BLaER1 (cell line): ENCODE measurements around the gene MMP25.

ENCODE experiments used
- H3K27ac ChIP-seq: shearing (Covaris generic); formaldehyde crosslinking; 2 replicates; pipeline ENCODE4 v1.8.1; 2022
- H3K27me3 ChIP-seq: shearing (Covaris generic); formaldehyde crosslinking; 2 replicates; pipeline ENCODE4 v1.8.1; 2022
- H3K36me3 ChIP-seq: shearing (Covaris generic); formaldehyde crosslinking; 2 replicates; pipeline ENCODE4 v1.8.1; 2022
- H3K4me1 ChIP-seq: shearing (Covaris generic); formaldehyde crosslinking; 2 replicates; pipeline ENCODE4 v1.8.1; 2022
- H3K4me2 ChIP-seq: shearing (Covaris generic); formaldehyde crosslinking; 2 replicates; pipeline ENCODE4 v1.8.1; 2022
- H3K4me3 ChIP-seq: shearing (Covaris generic); formaldehyde crosslinking; 2 replicates; pipeline ENCODE4 v1.8.1; 2022
- H3K9ac ChIP-seq: shearing (Covaris generic); formaldehyde crosslinking; 2 replicates; pipeline ENCODE4 v1.8.1; 2022
- H3K9me3 ChIP-seq: shearing (Covaris generic); formaldehyde crosslinking; 2 replicates; pipeline ENCODE4 v1.8.1; 2022
- H4K20me1 ChIP-seq: shearing (Covaris generic); formaldehyde crosslinking; 2 replicates; pipeline ENCODE4 v1.8.1; 2022
- Cebpa-rat ChIP-seq: shearing (Covaris generic); IDR thresholded peaks from 2 replicates; pipeline ENCODE4 v1.8.1; 2022

The MMP25 gene

DNA sequence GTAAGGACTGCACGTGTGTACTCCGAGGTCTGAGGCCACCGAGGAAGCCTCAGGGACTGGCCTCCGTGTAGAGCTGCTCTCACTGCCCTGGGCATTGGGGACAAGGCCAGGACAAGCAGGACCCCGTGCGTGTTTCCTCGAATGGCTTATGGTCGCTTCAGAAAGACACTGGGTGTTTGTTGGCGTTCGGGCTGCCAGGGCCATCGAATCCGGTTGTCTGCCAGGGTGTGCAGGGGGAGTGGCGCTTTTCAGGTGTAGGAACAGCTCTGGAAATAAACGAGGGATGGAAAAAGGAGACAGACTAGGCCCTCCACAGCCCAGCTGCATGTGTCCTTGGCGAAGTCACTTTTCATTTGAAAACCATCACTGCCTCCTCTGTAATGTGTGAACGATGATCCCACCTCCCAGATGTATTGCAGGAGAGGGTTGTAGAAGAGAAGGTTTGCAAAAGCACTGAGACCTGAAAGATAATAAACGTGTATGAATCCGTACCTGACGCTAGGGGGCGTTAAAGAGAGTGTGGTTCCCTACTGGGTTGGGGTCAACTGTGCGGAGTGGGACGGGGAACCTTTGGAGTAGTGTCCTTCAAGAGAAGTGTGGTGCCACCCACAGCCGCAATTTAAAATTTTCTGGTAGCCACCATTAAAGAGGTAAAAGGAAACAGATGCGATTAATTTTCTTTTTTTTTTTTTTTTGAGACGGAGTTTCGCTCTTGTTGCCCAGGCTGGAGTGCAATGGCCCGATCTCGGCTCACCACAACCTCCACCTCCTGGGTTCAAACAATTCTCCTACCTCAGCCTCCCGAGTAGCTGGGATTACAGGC, 54.9 kb downstream of the MMP25 start:
- Histone ChIP-seq H3K27ac (peak overlapping the region; percentile 82), H3K27me3 (no peaks in the 10 kb centered on the region), H3K4me3 (peak overlapping the region; percentile 55), H3K9ac (peak overlapping the region; percentile 73), H4K20me1 (no peaks in the 10 kb centered on the region), H3K9me3 (no peaks in the 10 kb centered on the region), H3K4me1 (peaks cover 88% of the 10 kb centered on the region), H3K36me3 (no peaks in the 10 kb centered on the region), H3K4me2 (peak overlapping the region; percentile 84)
- no peak for TF ChIP-seq Cebpa-rat

DNA sequence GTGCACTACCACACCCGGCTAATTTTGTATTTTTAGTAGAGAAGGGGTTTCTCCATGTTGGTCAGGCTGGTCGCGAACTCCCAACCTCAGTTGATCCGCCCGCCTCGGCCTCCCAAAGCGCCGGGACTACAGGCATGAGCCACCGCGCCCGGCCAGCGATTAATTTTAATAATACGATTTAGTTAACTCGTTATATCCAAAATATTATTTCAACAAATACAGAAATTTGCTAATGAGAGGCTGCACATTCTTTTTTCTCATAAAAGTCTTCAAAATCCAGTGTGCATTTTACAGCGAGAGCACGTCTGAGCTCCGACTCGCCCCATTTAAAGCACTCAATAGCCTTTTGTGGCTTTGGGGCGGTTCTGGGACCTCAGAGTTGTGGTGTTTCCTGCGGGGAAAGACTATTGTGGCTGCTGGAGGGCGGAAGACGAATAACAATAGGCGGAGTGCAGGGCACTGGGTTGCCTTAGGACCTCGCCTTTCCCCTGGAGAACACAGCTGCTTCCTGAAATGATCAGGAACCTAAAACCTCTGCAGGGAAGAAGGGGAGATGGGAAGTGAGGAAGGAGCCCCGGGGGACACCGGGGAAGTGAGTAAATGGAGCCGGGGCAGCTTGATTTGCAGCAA, 55.6 kb downstream of the MMP25 start:
- peak overlapping the region; percentile 84 for H3K4me2 ChIP-seq
- peak overlapping the region; percentile 55 for H3K4me3 ChIP-seq
- H3K36me3 ChIP-seq = no peaks in the 10 kb centered on the region
- H3K27ac ChIP-seq = peak overlapping the region; percentile 82
- peak overlapping the region; percentile 73 for H3K9ac ChIP-seq
- no peak for TF ChIP-seq Cebpa-rat
- H3K9me3 ChIP-seq = no peaks in the 10 kb centered on the region
- H3K27me3 ChIP-seq = no peaks in the 10 kb centered on the region
- no peaks in the 10 kb centered on the region for H4K20me1 ChIP-seq
- peaks cover 85% of the 10 kb centered on the region for H3K4me1 ChIP-seq

DNA sequence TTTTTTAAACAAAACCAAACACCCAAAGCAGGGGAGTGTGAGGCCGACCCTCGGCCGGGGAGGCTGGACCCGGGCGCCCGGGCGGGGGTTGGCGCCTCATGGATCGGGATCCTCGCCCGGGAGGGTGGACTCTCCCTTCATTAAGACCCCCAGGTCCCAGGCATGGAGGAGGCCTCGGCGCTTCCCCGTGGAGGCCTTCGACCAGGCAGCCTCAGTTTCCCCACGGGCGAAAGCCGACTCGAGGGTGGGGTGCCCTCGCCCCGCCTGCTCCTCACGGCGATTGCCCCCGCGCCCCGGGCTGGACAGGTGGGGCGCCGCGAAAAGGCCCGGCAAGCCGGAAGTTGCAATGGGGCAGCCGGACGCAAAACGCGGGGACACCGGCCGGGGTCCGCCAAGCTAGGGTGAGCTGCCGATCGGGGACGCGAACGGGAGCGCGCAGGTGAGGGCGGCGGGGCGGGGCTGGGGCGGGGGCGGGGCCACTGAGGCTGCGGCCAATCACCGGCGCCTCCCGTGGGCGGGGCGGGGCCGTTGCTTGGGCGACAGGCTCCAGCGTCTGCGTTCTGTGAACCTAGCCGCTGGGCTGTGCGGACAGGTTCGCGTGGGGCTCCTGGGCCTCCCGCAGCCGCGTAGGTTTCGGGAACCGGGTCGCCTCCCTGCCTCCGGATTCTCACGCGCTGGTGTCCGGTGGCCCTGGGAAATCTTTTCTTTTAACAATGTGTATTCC, 60.0 kb downstream of the MMP25 start:
- H3K4me2 ChIP-seq = peak overlapping the region; percentile 96
- peak overlapping the region; percentile 74 for H3K4me3 ChIP-seq
- TF ChIP-seq Cebpa-rat = no peak
- H3K9ac ChIP-seq = peak overlapping the region; percentile 83
- H3K27me3 ChIP-seq = peaks cover 8% of the 10 kb centered on the region
- peak overlapping the region; percentile 88 for H3K27ac ChIP-seq
- peaks cover 52% of the 10 kb centered on the region for H3K4me1 ChIP-seq
- no peaks in the 10 kb centered on the region for H3K36me3 ChIP-seq
- no peaks in the 10 kb centered on the region for H4K20me1 ChIP-seq
- no peaks in the 10 kb centered on the region for H3K9me3 ChIP-seq
